Inflammatory macrophage treated with lipopolysaccharide for 1 hour (primary cell): ENCODE measurements around the gene NDUFA6.

Experiments
- DNase-seq, 2 donors: peaks; one replicate each; pipeline ENCODE4 v3.0.0-alpha.2; 2020 to 2022

The NDUFA6 gene

DNA sequence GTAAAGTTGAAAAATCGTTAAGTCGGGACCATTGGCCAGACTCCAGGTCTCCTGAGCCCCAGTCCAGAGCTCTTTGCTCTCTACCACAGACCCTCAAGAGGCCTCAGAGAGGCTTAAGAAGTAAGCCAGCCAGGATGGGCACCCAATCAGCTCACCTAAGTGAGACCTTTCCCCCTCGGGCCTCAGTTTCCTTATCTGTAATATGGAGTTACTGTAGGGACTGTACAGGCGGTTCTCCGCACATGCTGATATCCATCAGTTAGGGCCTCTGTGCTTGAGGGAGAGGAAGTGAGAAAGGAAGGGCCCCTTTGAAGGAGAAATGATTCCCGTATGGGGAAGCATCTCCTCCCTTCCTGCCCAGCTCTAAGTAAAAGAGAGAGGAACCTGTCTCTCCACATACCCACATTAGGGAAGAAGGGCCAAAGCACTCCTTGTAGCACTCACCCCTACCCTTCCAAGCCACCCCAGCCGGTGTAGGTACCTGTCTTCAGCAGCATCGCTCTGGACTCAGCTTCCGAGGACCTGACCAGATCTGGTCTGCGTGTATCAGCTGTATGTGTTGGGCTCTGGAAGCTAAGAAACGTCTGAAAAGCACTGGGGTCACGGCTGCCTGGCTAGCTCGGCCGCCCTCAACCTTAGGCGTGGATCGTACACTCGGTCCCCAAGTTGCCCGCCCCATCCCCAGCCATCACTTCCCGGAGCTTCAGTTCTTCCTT, 20.6 kb downstream of the NDUFA6 start:
- peak; percentile 40 to 41 for DNase-seq

DNA sequence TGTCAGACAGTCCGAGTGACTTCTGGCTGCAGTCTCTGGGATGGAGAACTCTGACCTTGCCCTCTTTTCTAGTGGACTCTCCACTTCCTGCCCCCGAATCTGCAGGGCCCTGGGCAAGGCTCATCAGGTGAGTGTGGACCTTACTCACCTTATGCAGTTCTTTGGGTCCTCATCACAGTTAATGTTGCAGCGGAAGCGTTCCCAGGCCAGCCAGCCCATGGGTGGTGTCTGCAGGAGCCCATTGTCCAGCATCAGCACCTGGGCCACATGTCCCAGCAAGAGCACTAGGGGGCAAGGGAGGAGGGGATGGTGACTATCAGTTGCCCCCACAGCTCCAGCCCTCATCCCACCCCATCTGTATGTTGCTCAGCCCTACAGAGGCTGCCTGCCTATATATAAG, 22.3 kb downstream of the NDUFA6 start:
- DNase-seq, result no peak

DNA sequence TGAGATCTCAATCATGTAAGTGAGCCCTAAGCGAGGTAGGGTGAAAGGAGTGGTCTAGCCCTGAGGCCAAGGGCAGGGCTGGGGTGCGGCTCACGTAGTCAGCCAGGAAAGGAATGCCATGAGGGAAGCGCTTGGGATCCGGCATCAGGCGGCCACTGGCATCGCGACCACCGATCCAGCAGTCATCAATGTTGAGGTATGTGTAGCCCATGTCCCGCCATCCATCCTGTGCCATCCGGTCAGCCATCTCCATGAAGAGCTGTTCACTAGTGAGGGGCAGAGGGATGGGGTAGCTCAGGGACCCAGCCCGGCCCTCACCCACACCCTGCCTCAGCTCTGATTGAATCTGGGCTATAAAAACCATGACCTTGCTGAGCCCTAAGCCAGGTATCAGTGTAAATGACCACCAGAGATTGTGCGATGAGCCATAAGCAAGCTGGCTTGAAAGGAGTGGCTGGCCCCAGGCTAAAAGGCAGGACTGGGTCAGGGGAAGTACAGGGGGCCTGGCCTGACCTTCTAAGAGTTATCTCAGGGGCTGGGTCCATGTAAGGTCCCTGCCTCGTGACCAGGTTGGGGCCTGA, 22.8 kb downstream of the NDUFA6 start:
- no peak for DNase-seq

DNA sequence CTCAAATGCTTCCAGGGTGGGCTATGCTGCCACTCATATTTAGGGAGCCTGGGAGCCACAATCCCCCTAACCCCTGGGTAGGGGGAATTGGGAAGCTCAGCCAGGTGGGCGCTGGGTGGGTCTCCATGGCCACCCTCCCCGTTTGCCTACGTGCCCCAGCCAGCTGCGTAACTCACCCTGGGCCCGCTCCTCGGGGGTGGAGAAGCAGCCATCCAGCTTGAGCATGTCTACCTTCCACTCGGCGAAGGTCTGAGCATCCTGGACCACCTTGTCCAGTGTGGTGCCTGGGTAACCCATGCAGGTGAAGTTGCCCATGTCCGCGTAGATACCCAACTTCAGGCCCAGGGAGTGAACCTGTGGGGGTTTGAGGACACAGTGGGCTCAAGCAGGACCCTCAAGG, 23.6 kb downstream of the NDUFA6 start:
- no peak for DNase-seq

DNA sequence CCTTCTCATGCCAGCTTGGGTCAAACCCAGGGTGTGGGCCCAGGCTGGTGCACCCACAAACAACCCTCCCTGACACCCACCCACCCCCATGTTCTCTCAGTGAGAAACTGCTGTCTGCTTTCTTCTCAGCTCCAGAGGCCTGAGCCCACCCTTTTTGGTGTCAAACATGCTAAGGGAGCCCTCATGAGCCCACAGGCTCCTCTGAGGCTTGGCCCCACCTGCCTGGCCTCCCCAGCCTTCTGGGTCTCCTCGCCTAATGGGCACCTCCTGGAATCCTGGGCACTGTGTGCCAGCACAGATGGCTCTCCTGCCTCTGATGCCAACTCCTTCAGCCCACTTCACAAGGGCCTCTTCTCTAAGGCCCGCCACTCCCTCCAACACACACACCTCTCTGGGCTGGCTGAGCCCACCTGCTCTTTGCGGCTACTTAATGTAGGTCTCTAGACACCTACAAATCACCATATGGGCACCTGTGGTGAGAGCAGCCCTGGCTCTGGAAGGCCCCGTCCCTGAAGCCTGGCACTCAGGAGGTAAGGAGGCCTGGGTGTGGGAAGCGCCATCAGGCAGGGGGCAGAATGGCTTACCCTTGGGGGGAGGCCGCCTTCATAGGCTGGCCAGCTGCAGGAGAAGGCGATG, 24.3 kb downstream of the NDUFA6 start:
- DNase-seq, result no peak

DNA sequence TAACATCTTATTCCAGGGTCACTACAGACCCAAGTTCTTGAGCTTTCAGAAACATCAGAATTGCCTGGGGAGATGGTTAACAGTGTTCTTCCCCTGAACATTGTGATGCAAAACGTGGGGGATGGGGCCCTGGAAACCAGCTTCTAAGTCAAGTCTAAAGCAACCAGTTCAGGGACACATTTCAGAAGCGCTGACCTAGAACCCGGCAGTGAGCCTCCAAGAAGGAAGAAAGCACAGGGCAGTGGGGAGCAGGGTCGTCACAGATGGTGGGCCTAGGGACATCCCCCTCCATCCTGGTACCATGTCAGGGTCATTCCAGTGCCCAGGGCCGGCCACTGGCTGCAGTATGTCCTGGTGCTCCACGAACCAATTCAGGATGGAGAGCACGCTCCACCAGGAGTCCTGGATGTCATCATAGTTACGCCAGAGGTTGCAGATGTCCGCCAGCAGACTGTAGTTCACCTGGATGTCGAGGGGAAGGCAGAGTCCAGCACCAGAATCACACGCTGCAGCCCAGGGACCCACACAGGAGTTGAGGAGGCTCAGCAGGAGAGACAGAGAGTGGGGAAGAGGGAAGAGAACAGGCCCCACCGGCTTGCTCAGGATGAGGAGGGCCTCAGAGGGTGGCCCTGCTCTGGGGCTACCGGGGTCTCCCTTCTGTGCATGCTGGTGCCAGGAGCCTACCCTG, 25.0 kb downstream of the NDUFA6 start:
- DNase-seq, result no peak

DNA sequence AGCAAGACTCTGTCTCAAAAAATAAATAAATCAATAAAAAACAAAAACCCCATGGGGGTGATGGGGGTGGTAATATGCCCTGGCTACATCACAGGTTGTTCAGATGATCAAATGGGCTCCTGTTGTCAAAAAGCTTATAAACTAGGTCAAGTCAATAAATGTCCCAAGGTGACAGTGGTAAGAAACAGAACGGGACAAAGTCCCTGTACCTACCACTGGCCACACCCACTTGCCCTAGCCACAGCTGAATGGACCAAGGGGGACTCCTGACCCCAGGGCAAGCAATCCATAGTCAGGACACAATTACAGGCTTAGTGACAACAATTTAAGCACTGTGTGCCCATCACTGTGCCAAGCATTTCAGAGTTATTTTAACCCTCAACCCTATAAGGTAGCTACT, 25.9 kb downstream of the NDUFA6 start:
- DNase-seq, result no peak

DNA sequence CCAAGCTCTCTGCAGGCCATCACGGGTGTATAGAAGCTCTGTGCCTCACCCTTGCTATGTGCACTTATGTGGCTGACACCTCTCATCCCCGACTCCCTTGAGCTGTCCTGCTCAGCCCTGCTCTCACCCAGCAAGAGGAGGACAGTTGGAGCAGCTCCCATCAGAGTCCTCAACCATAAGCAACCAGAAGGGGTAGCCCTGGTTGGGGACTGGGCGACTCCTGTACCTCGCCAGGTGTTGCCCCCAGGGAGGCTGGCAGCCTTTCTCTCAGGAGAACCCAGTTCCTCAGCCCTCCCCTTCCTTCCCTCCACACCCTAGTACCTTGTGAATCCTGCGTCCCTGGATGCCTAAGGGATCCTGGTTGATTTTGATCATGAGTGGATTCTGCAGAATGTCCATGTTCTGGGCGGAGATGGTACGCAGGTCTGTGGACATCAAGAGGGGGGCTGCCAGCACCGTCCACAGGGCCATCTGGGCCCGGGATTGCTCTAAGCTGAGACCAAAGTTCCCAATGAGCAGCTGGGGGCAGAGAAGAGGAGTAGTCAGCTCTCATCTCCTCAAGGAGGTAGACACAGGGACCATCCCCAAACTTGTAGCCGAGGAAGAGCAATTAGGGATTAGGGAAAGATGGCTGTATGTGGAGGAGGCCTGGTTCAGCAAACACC, 27.9 kb downstream of the NDUFA6 start:
- no peak for DNase-seq

DNA sequence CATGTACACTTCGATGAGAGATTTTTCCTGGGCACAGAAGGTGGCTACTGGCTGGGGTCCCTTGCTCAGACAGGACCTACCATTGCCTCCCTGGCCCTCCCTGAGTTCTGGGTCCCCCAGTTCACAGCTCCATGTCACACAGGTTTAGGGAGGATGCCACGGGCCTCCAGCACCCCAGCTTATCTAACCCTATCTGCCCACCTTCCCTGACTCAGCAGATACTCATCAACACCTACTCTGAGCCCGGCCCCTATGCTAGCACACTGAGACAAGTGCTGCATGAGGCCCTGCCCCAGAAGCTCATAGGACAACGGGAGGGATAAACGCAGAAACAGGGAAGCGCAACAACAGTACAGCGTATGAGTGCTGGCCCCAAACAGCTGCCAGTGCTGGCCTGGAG, 29.5 kb downstream of the NDUFA6 start:
- no peak for DNase-seq

DNA sequence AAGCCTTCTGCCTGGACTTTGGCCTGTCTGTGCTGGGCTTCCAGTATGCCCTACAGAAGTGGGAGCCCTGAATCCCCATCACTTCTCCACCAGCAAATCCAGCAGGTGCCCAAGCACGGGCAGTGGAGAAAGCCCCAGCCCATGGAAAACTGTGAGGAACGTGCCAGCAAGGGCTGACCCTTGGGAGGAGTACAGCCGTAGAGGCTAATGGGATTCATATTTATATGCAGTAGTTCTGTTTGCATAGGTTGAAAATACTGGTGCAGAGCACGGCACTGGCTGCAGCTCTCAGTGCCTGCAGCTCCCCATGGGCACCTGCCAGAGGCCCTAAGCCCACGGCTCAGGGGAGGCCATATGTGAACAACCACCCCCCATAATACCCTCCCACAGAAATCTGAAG, 30.1 kb downstream of the NDUFA6 start:
- DNase-seq, result no peak

DNA sequence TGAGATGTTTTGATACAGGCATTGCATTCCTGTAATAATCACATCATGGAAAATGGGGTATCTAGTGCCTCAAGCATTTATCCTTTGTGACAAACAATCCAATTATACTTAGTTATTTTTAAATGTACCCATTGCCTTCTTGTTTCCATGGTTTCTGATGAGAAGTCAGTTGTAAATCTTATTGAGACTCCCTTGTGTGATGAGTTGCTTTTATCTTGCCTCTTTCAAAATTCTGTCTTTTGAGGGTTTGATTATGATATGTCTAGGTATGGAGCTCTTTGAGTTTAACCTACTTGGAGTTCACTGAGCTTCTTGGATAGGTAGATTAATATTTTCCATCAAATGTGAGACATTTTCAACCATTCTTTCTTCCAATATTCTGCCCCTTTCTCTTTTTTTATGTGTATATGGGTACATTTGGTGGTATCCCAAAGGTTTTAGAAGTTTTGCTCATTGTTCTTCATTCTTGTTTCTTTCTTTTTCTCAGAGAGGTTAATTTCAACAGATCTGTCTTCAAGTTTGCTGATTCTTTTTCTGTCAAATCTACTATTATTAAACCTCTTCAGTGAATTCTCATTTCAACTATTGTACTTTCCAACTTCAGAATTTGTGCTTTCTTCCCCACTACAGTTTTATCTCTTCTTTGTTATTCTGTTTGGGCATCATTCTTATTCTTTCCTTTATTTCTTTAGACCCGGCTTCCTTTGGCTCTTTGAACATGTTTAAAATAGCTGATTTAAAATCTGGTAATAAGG, 33.6 kb downstream of the NDUFA6 start:
- DNase-seq, result no peak

DNA sequence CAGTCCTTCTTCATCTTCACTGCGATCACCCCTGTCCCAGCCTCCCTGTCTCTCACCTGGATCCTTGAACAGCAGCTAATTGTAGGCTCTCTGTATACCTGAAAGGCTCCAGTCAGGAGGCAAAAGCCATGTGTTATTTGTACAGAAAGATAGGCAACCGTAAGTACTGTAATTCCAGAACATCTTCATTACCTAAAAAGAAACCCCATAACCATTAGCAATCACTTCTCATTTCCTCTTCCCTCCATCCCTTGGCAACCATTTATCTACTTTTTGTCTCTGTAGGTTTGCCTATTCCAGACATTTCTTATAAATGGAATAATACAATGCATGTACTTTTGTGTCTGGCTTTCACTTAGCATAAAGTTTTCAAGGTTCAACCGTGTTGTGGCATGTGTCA, 37.8 kb downstream of the NDUFA6 start:
- DNase-seq, result no peak

DNA sequence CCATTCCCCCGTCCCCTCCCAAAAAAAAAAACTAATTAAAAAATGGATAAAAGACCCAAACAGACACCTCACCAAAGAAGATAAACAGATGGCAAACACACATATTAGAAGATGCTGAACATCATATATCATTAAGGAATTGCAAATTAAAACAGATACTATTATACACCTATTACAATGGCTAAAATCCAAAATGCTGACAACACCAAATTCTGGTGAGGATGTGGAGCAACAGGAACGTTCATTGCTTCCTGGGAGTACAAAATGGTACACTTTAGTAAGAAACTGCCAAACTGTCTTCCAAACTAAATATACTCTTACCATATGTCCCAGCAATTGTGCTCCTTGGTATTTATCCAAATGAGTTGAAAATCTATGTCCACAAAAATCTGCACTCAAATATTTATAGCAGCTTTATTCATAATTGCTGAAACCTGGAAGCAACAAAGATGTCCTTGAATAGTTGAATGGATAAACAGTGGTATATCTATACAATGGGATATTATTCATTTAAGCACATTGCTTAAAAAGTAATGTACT, 39.9 kb downstream of the NDUFA6 start:
- no peak for DNase-seq

DNA sequence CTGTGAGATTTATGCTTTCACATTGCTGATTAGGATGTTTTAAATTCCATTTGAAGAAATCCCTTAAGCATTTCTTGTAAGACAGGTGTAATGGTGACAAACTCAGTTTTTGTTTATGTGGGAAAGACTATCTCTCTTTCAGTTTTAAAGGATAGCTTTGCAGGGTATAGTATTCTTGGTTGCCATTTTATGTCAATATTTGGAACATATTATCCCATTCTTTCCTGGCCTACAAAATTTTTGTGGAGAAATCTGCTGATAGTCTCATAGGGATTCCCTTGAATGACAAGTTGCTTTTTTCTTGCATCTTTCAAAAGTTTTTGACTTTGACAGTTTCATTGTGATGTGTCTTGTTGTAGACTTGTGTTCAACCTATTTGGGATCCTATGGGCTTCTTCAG, 48.8 kb downstream of the NDUFA6 start:
- no peak for DNase-seq

DNA sequence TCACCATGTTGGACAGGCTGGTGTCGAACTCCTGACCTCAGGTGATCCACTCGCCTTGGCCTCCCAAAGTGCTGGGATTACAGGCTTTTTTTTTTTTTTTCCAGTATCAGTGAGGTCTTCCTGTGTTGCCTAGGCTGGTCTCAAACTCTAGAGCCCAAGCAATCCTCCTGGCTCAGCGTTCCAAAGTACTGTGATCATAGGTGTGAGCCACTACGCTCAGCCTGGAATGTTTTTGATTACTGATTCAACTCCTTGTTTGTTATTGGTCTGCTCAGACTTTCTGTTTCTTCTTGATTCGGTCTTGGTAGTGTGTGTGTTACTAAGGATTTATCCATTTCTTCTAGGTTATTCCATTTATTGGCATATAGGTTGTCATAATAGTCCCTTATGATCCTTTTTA, 51.3 kb downstream of the NDUFA6 start:
- DNase-seq, result no peak
